Measurements from ENCODE around the gene ZXDB.
A peak's percentile ranks its signal among the peaks of the same experiment; 100 is the strongest.
"Not testable (repeated sequence)": the region's sequence is repeated elsewhere in the genome, so short reads cannot be mapped to it uniquely, and the experiment has no call there.

ZXDB gene

GRCh38 chrX:57591284-57592159 is at the start of gene ZXDB:
TSS of gene ZXDB (plus strand) at chrX:57592011. CDS start at chrX:57592049, 38 bp downstream.
- H2AFZ ChIP-seq (ENCODE audit: low read length, unreplicated experiment): peak within 1 kb of the TSS; percentile 70

GRCh38 chrX:57565198-57565597 is 26.6 kb upstream of the ZXDB start:
- Histone ChIP-seq H3K27me3 (ENCODE audit: insufficient read depth, low read length) (no peaks in the 10 kb centered on the region), H3K36me3 (ENCODE audit: insufficient read depth, low read length) (no peaks in the 10 kb centered on the region), H3K27ac (ENCODE audit: low read depth, low read length) (no peak overlapping the region), H3K4me3 (ENCODE audit: low read depth, low read length) (no peak overlapping the region), H2AFZ (ENCODE audit: low read length, unreplicated experiment) (no peak overlapping the region), H3K4me1 (ENCODE audit: control insufficient read depth, insufficient read depth, low read length, unreplicated experiment) (no peaks in the 10 kb centered on the region), H3K79me2 (ENCODE audit: control insufficient read depth, insufficient read depth, low read length, unreplicated experiment) (no peaks in the 10 kb centered on the region)

More at GRCh38 chrX:57591284-57592159, at the start of gene ZXDB:
- H3K36me3 ChIP-seq (ENCODE audit: insufficient read depth, low read length); H3K27me3 ChIP-seq (ENCODE audit: insufficient read depth, low read length); H3K4me1 ChIP-seq (ENCODE audit: control insufficient read depth, insufficient read depth, low read length, unreplicated experiment): not testable (repeated sequence)
- Histone ChIP-seq H3K4me3 (ENCODE audit: low read depth, low read length) (peak within 1 kb of the TSS; percentile 80), H3K27ac (ENCODE audit: low read depth, low read length) (peak within 1 kb of the TSS; percentile 81), H3K79me2 (ENCODE audit: control insufficient read depth, insufficient read depth, low read length, unreplicated experiment) (peaks cover 12% of the 10 kb centered on the region)

GRCh38 chrX:57573754-57574153 is 18.1 kb upstream of the ZXDB start:
- Histone ChIP-seq H3K27me3 (ENCODE audit: insufficient read depth, low read length) (no peaks in the 10 kb centered on the region), H3K36me3 (ENCODE audit: insufficient read depth, low read length) (no peaks in the 10 kb centered on the region), H2AFZ (ENCODE audit: low read length, unreplicated experiment) (no peak overlapping the region), H3K79me2 (ENCODE audit: control insufficient read depth, insufficient read depth, low read length, unreplicated experiment) (no peaks in the 10 kb centered on the region), H3K4me3 (ENCODE audit: low read depth, low read length) (no peak overlapping the region), H3K27ac (ENCODE audit: low read depth, low read length) (no peak overlapping the region), H3K4me1 (ENCODE audit: control insufficient read depth, insufficient read depth, low read length, unreplicated experiment) (no peaks in the 10 kb centered on the region)

GRCh38 chrX:57582948-57583347 is 8.9 kb upstream of the ZXDB start:
- H3K27ac ChIP-seq (ENCODE audit: low read depth, low read length); H3K36me3 ChIP-seq (ENCODE audit: insufficient read depth, low read length); H3K79me2 ChIP-seq (ENCODE audit: control insufficient read depth, insufficient read depth, low read length, unreplicated experiment); H2AFZ ChIP-seq (ENCODE audit: low read length, unreplicated experiment); H3K27me3 ChIP-seq (ENCODE audit: insufficient read depth, low read length); H3K4me1 ChIP-seq (ENCODE audit: control insufficient read depth, insufficient read depth, low read length, unreplicated experiment); H3K4me3 ChIP-seq (ENCODE audit: low read depth, low read length): not testable (repeated sequence)

- Histone ChIP-seq H3K27ac (ENCODE audit: low read depth, low read length) (no peak overlapping the region), H3K4me1 (ENCODE audit: control insufficient read depth, insufficient read depth, low read length, unreplicated experiment) (no peaks in the 10 kb centered on the region), H2AFZ (ENCODE audit: low read length, unreplicated experiment) (no peak overlapping the region), H3K79me2 (ENCODE audit: control insufficient read depth, insufficient read depth, low read length, unreplicated experiment) (no peaks in the 10 kb centered on the region), H3K4me3 (ENCODE audit: low read depth, low read length) (no peak overlapping the region), H3K36me3 (ENCODE audit: insufficient read depth, low read length) (no peaks in the 10 kb centered on the region), H3K27me3 (ENCODE audit: insufficient read depth, low read length) (no peaks in the 10 kb centered on the region)
Measured at GRCh38 chrX:57583477-57583876, 8.3 kb upstream of the ZXDB start.

GRCh38 chrX:57586360-57586759 is 5.5 kb upstream of the ZXDB start:
- Histone ChIP-seq H3K36me3 (ENCODE audit: insufficient read depth, low read length) (no peaks in the 10 kb centered on the region), H3K27ac (ENCODE audit: low read depth, low read length) (no peak overlapping the region), H3K79me2 (ENCODE audit: control insufficient read depth, insufficient read depth, low read length, unreplicated experiment) (no peaks in the 10 kb centered on the region), H3K4me1 (ENCODE audit: control insufficient read depth, insufficient read depth, low read length, unreplicated experiment) (no peaks in the 10 kb centered on the region), H3K27me3 (ENCODE audit: insufficient read depth, low read length) (no peaks in the 10 kb centered on the region), H3K4me3 (ENCODE audit: low read depth, low read length) (no peak overlapping the region), H2AFZ (ENCODE audit: low read length, unreplicated experiment) (no peak overlapping the region)

- Histone ChIP-seq H2AFZ (ENCODE audit: low read length, unreplicated experiment) (no peak overlapping the region), H3K36me3 (ENCODE audit: insufficient read depth, low read length) (no peaks in the 10 kb centered on the region), H3K4me1 (ENCODE audit: control insufficient read depth, insufficient read depth, low read length, unreplicated experiment) (no peaks in the 10 kb centered on the region), H3K27ac (ENCODE audit: low read depth, low read length) (no peak overlapping the region), H3K79me2 (ENCODE audit: control insufficient read depth, insufficient read depth, low read length, unreplicated experiment) (no peaks in the 10 kb centered on the region), H3K27me3 (ENCODE audit: insufficient read depth, low read length) (no peaks in the 10 kb centered on the region), H3K4me3 (ENCODE audit: low read depth, low read length) (no peak overlapping the region)
Measured at GRCh38 chrX:57587062-57587461, 4.7 kb upstream of the ZXDB start.

GRCh38 chrX:57587607-57588006 is 4.2 kb upstream of the ZXDB start:
- H2AFZ ChIP-seq (ENCODE audit: low read length, unreplicated experiment): no peak overlapping the region
- H3K27me3 ChIP-seq (ENCODE audit: insufficient read depth, low read length): no peaks in the 10 kb centered on the region
- H3K4me1 ChIP-seq (ENCODE audit: control insufficient read depth, insufficient read depth, low read length, unreplicated experiment): no peaks in the 10 kb centered on the region
- no peaks in the 10 kb centered on the region for H3K36me3 ChIP-seq (ENCODE audit: insufficient read depth, low read length)
- no peak overlapping the region for H3K4me3 ChIP-seq (ENCODE audit: low read depth, low read length)
- no peaks in the 10 kb centered on the region for H3K79me2 ChIP-seq (ENCODE audit: control insufficient read depth, insufficient read depth, low read length, unreplicated experiment)
- H3K27ac ChIP-seq (ENCODE audit: low read depth, low read length): no peak overlapping the region

- H3K4me3 ChIP-seq (ENCODE audit: low read depth, low read length): peak overlapping the region; percentile 80
- peaks cover 14% of the 10 kb centered on the region for H3K4me1 ChIP-seq (ENCODE audit: control insufficient read depth, insufficient read depth, low read length, unreplicated experiment)
- not testable (repeated sequence) for H3K27me3 ChIP-seq (ENCODE audit: insufficient read depth, low read length); H3K36me3 ChIP-seq (ENCODE audit: insufficient read depth, low read length); H2AFZ ChIP-seq (ENCODE audit: low read length, unreplicated experiment)
- peaks cover 19% of the 10 kb centered on the region for H3K79me2 ChIP-seq (ENCODE audit: control insufficient read depth, insufficient read depth, low read length, unreplicated experiment)
- H3K27ac ChIP-seq (ENCODE audit: low read depth, low read length): peak overlapping the region; percentile 81
Measured at GRCh38 chrX:57592160-57592893, 516 bp downstream of the ZXDB start.

GRCh38 chrX:57592894-57593215 is 1.0 kb downstream of the ZXDB start:
- peaks cover 16% of the 10 kb centered on the region for H3K4me1 ChIP-seq (ENCODE audit: control insufficient read depth, insufficient read depth, low read length, unreplicated experiment)
- peak overlapping the region; percentile 80 for H3K4me3 ChIP-seq (ENCODE audit: low read depth, low read length)
- H3K27me3 ChIP-seq (ENCODE audit: insufficient read depth, low read length); H2AFZ ChIP-seq (ENCODE audit: low read length, unreplicated experiment); H3K36me3 ChIP-seq (ENCODE audit: insufficient read depth, low read length): not testable (repeated sequence)
- H3K27ac ChIP-seq (ENCODE audit: low read depth, low read length): peak overlapping the region; percentile 81
- H3K79me2 ChIP-seq (ENCODE audit: control insufficient read depth, insufficient read depth, low read length, unreplicated experiment): peaks cover 24% of the 10 kb centered on the region

GRCh38 chrX:57595381-57595811 is 3.6 kb downstream of the ZXDB start:
- H3K27me3 ChIP-seq (ENCODE audit: insufficient read depth, low read length): no peaks in the 10 kb centered on the region
- H2AFZ ChIP-seq (ENCODE audit: low read length, unreplicated experiment): no peak overlapping the region
- peaks cover 16% of the 10 kb centered on the region for H3K4me1 ChIP-seq (ENCODE audit: control insufficient read depth, insufficient read depth, low read length, unreplicated experiment)
- H3K27ac ChIP-seq (ENCODE audit: low read depth, low read length): peak overlapping the region; percentile 85
- peaks cover 35% of the 10 kb centered on the region for H3K79me2 ChIP-seq (ENCODE audit: control insufficient read depth, insufficient read depth, low read length, unreplicated experiment)
- no peaks in the 10 kb centered on the region; the same call in 1 of the 2 replicates for H3K36me3 ChIP-seq (ENCODE audit: insufficient read depth, low read length)
- H3K4me3 ChIP-seq (ENCODE audit: low read depth, low read length): peak overlapping the region; percentile 73
